ENCODE results near the gene LRPAP1.

DNA sequence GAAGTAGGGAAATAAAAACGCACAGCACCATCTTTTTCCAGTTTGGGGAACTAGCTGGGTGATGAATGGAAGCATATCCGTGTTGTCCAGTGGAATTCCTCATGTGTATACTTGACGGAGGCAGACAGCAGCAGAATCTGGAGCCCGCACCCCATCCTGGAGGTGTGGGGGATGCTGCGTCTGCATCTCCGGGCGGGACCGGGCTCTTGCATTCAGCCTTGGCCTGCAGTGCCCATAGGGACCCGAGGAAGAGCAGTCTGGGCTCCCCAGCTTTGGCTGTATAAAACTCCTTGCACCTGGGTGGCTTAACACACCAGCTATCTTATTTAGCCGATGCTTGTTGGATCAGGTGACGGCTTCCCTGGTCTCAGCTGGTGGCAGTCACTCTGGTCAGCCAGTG, 39.7 kb upstream of the LRPAP1 start:
- TF ChIP-seq, protein P1, sequence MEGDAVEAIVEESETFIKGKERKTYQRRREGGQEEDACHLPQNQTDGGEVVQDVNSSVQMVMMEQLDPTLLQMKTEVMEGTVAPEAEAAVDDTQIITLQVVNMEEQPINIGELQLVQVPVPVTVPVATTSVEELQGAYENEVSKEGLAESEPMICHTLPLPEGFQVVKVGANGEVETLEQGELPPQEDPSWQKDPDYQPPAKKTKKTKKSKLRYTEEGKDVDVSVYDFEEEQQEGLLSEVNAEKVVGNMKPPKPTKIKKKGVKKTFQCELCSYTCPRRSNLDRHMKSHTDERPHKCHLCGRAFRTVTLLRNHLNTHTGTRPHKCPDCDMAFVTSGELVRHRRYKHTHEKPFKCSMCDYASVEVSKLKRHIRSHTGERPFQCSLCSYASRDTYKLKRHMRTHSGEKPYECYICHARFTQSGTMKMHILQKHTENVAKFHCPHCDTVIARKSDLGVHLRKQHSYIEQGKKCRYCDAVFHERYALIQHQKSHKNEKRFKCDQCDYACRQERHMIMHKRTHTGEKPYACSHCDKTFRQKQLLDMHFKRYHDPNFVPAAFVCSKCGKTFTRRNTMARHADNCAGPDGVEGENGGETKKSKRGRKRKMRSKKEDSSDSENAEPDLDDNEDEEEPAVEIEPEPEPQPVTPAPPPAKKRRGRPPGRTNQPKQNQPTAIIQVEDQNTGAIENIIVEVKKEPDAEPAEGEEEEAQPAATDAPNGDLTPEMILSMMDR (IDR thresholded peaks at IDR 0.05 in 4 of 5, conservative IDR thresholded peaks at IDR 0.05 in 1 of 5): no peak
- no peak for TF ChIP-seq POLR2A (IDR thresholded peaks at IDR 0.05)
